Hematopoietic multipotent progenitor cell treated with erythropoietin and hydrocortisone succinate and interleukin-3 and kit ligand, for 4 days (in vitro differentiated cells): ENCODE measurements around the gene SEMA3A.

Experiments used
- DNase-seq: peaks from one replicate; pipeline ENCODE4 v3.0.0-alpha.2; 2015

SEMA3A gene

DNA sequence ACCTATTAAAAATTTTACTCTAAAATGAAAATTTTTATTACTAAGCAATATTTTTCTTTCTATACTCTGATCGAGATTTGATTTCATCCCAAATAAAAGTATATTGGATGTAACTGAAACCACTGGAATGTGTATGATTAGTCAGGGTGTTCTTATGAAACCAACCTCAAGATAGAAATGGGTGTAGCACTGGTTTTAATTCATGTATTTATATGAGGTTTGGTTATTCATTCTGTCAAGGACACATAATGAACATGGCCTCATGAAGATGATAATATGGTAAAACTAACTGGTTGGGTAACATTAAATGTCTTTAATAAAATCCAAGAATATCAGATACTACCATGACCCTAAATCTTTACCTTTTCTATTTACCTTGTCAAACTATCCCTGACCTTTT is 197.7 kb downstream of the SEMA3A start:
- DNase-seq: no peak

- DNase-seq: no peak
These were observed 206.8 kb downstream of the SEMA3A start for GRCh38 chr7:83987764-83988163.

DNA sequence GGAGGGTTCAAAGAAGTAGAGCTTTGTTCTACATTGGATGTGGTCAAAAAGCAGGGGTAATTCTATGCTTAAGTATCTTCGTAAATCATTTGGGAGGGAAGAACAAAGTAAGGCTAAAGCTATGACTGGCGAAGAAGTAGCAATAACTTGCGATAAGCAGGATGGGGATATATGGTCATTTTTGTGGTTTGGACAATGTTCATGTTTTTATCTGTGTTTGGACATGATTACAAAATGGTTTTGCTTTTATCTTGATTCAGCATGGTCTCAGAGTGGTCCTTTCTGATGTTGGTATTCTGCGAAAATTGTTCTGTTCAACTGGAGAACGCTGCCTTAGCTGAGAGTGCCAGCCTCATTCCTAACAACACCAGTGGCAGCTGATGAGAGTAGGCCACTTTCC is 208.8 kb downstream of the SEMA3A start:
- peak; percentile 9 for DNase-seq

DNA sequence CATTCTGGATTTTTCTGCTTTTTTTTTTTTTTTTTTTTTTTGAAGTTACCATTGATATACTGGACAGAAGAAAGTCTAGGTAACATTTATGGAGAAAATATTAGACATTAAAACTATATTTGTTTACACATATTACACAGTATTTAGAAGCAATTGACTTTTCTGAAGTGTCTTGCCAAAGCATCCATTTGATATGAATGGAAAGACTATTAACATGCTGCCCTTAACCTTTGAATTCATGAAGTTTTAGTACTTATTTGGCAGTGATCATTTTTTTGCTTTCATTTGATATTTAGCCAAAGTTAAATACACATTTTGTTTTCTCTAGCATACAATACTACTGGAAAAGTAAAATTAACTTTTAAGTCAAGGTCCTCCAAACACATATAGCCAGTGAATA is 210.0 kb downstream of the SEMA3A start:
- DNase-seq: no peak

- no peak for DNase-seq
These were observed 210.5 kb downstream of the SEMA3A start for GRCh38 chr7:83984076-83984475.

- no peak for DNase-seq
These were observed 211.0 kb downstream of the SEMA3A start for GRCh38 chr7:83983606-83984005.

GRCh38 chr7:83976302-83976701 is 218.3 kb downstream of the SEMA3A start:
- DNase-seq: peak; percentile 66

DNA sequence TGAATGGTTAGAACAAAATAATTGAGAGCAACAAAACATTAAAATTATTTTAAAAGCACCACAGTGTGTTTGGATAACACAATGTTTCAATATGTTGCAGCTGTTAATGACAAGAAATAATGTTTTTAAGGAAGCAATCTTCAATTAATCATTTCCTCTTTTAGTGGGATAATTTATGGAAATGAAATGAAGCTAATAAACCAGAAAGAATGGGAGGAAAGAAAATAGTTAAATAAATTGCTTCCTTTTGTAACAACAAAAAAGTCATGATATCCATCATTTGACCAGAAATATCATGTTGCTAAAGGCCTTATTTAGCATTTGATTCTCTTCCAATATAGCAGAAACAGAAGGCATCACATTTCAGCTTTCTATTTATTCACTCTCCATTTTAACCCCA is 224.5 kb downstream of the SEMA3A start:
- no peak for DNase-seq

GRCh38 chr7:83964318-83964717 is 230.3 kb downstream of the SEMA3A start:
- no peak for DNase-seq

GRCh38 chr7:83957333-83957732 is 237.3 kb downstream of the SEMA3A start:
- DNase-seq: peak; percentile 41

GRCh38 chr7:83956104-83956503 is 238.5 kb downstream of the SEMA3A start:
- DNase-seq: no peak

DNA sequence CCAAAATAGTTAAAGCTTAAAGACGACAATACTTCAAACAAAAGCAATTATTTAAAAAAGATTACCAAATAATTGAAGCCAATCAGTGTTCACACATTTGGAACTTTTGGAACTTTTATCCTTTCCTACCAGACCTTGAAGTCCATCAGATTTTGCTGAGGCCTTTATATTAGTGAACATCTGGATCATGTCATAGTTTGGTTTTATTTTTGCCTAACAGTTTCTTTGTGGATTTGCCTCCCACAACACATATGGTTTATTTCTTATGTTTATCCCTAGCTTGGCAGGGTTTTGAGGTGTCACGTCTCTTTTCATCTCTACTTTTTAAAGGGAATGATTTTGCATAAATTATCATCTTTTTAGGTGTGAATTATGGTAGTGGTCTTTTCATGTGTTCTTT is 242.4 kb downstream of the SEMA3A start:
- no peak for DNase-seq

DNA sequence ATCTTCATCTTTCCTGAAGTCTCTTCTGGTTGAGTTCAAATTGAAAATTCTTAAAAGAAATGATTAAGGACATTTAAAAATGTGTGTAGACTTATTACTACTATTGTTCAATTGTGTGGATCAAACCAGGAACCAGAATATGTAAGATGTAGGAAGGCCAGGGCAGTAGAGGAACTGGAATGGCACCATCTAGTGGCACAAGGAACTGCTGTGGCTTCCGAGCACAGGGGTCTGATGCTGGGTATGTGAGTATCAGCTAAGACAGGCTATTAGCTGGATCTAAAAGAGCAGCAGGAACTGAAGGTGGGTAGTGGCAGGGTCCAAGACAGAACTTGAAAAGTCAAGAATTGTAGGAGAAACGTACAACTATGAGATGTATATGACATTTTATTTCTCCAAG is 247.3 kb downstream of the SEMA3A start:
- peak; percentile 55 for DNase-seq

- no peak for DNase-seq
These were observed 247.8 kb downstream of the SEMA3A start for GRCh38 chr7:83946801-83947200.

GRCh38 chr7:83941300-83941699 is 253.3 kb downstream of the SEMA3A start:
- DNase-seq: no peak

DNA sequence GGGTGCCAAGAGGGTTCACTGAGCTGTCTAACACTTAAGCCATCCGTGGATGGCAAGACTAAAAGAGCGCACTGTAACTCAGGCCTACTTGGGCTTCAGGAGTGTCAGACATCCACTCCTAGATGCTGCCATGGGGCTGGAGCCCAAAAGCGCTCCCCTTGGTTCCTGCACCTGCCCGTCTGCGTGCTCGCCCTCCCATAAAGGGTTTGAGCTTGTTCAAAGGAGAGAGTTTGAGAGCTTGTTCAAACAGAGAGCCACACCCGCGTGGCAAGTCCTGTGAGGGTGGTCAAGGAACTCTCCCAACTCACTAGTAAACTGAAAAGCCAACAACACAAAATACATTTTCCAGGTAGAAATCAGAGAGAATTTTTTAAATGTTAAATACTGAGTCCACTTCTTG is 256.7 kb downstream of the SEMA3A start:
- DNase-seq: no peak

GRCh38 chr7:83936056-83936708 is 258.4 kb downstream of the SEMA3A start:
- DNase-seq: peak; percentile 79

DNA sequence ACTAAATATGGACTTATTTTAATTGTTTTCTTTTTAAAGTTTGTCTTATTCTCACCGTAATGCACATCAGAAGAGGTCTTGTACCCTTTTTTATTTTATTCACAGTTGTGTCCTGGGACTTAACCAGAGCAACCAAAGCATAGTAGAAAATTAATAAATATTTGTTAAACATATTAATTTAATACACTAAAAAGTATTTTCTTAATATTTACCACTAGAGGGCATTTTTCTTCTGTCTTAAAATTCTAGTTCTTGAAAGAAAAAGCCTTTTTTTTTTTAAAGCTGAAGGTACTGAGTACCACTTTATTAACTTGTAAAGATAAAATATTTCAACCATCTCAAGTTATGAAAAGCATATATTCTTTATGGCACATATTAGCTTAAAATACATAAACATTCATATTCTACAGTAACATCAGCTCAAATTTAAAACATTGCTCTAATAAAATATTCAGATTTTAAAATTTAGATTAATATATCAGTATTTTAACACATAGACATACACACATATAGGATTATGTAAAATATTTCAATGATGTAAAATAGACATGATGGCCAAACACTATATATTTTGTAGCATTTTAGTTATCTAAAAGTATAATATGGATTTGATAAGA is 260.4 kb downstream of the SEMA3A start:
- peak; percentile 26 for DNase-seq

DNA sequence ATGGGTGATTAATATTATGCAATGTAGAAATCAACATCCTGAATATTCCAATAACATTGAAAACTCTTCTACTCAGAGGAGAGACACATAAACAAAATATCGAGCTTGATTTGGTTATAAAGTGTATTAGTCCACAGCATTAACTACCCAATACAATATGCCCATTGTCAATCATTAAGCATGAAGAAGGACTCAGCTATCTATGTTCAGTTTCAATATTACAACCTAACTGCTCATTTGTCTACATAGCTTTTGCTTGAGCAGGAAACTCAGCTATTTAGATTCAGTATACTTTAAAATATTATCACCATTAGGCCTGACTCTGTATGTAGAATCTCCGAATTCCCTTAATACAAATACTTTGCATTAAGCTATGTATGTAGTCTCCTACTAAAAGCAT is 262.6 kb downstream of the SEMA3A start:
- no peak for DNase-seq

- DNase-seq: peak; percentile 18
These were observed 264.3 kb downstream of the SEMA3A start for GRCh38 chr7:83930262-83930661.

DNA sequence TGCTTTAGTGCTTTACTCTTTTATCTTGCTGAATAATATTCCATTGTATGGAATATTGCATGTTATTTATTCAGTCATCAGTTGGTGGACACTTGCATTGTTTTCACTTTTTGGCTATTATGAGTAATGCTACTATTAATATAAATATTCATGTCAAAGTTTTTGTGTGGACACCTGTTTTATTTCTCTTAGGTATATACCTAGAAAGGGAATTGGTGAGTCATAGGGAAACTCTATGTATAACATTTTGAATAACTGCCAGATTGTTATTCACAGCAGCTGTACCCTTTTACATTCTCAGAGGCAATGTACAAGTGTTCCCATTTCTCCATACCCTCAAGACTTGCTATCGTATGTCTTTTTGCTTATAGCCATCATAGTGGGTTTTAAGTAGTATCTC is 268.7 kb downstream of the SEMA3A start:
- DNase-seq: no peak

GRCh38 chr7:83921941-83922607 is 272.5 kb downstream of the SEMA3A start:
- no peak for DNase-seq

- DNase-seq: no peak
These were observed 273.2 kb downstream of the SEMA3A start for GRCh38 chr7:83921271-83921940.

DNA sequence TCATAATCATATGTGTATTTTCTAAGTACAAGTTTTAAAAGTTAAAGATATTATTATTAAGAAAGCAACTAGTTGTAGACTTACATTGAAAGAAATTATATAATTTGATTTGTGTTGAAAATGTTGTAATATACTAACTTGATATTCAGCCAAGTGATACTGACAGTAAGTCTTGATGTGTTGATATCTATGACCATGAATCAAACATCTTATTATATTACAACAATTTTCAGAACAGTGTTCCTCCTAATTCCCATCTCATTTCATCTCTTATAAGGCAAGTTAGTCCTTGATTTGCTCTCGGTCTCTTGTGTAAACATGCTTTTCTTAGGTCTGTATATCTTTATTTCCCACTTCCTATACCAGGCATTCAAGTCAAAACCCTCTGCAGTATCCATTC is 276.4 kb downstream of the SEMA3A start:
- no peak for DNase-seq
